HUDEP-2 (cell line): Measurements from ENCODE around the gene ATG5.
"Not testable (repeated sequence)": the region's sequence is repeated elsewhere in the genome, so short reads cannot be mapped to it uniquely, and the experiment has no call there.

Experiments used
- DNase-seq, 76 experiments: peaks; one replicate each; lab custom pipeline; 2025; ENCODE audit not compliant: unreplicated experiment in 76 of 76; lab: John Stamatoyannopoulos, UW

Gene ATG5

DNA sequence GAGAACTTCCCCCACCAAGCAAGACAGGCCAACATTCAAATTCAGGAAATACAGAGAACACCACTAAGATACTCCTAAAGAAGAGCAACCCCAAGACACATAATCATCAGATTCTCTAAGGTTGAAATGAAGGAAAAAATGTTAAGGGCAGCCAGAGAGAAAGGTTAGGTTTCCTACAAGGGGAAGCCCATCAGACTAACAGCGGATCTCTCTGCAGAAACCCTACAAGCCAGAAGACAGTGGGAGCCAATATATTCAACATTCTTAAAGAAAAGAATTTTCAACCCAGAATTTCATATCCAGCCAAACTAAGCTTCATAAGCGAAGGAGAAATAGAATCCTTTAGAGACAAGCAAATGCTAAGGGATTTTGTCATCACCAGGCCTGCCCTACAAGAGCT, 61.1 kb downstream of the ATG5 start:
- DNase-seq, result not testable (repeated sequence)

DNA sequence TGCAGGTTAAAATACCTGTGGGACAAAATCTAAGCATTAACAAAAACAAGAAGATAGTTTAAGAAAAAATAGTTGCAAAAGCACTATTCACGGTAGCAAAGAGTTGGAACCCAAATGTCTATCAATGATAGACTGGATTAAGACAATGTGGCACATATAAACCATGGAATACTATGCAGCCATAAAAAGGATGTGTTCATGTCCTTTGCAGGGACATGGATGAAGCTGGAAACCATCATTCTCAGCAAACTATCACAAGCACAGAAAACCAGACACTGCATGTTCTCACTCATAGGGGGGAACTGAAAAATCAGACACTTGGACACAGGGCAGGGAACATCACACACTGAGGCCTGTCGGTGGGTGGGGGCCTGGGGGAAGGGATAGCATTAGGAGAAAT, 65.8 kb downstream of the ATG5 start:
- not testable (repeated sequence) for DNase-seq

DNA sequence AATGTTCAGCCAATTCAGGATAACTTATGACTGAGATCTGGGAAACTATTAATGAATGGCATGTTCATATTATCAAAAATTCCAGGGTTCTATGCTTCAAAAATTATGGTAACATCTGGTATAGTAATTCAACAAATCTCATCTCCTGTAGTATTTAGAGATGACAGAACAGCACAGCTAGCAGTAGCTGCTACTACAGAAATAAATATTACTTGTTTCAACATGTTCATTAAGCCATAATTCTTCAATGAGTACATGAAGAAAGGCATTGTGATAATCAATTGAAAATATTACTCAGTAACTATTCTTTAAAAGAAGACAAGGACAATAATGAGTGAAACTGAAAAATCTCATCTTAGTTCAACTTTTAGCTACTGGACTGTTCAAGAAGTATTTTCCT, 66.8 kb downstream of the ATG5 start:
- DNase-seq, result no peak

DNA sequence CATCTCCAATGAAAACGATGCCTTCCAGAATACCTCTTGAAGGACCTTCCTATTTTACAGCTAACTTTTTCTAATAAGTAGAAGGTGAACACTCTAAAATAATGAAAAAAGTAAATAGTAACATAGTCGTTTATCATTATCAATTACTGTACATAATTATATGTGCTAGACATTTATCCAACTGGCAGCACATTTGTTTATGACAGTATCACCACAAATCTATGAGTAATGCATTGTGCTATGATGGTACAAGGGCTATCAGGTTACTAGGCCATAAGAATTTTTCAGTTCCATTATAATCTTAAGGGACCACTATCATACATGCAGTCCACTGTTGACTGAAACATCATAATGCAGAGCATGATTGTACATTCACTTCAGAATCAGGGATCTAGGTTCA, 68.4 kb downstream of the ATG5 start:
- DNase-seq, result no peak

DNA sequence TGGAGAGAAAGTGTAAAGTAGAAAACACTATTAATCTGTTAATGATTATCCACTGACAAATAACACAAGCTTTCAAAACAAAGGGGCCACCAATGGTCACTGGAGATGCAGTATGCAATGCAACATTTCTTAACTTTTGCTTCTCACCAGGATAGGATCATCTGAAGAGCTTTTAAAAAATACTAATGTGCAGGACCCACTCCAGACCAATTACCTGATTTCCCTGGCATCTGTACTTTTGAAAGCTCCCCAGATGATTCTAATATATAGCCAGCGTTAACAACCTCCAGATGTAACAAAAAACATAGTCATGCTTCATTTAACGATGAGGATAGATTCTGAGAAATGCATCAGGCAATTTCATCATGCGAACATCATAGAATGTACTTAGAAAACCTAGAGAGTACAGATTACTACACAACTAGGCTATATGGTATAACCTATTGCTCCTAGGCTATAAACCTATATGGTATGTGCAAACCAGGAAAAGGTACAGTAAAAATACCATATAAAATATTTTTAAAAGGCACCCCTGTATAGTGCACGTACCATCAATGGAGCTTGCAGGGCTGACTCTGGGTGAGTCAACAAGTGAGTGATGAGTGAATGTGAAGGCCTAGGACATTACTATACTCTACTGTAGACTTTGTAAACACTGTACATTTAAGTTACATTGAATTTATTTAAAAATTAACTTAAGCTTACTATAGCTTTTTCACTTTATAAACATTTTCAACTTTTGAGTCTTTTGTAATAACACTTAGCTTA, 69.2 kb downstream of the ATG5 start:
- DNase-seq, result no peak

DNA sequence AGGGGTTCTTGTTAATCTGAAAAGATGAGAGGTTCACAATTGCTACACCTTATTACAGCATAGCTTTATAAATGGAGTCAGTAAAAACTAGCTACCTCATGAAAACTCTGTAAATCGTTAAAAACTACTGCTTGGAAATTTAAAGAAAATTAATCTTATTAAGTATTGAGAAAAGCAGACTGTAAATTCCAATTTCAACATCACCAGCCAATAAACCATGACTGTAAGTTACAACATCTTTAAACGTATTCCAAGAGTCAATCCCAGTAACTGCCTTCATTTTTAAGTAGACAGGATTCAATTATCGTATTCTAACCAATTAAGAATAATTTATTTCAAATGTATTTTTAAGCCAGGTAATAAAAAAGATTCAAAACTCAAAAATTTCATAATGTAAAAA, 70.3 kb downstream of the ATG5 start:
- DNase-seq, result no peak

DNA sequence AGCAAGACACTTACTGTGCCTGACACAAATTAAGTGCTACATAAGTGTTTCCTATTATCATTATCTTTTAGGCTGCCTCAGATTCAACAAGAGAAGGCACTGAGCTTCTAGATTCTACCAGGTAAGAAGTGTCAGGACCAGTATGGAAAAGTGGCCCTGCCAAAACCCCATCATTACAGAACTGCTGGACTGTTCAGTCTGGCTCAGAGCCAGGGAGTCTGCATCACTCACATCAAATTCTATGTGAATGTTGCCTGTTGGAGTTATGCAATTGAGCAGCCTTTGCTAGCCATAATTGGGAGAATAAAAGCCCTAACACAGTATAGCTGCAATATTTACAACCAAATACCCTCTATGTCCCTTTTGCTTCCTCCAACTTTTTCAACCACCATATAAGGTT, 70.9 kb downstream of the ATG5 start:
- no peak for DNase-seq

DNA sequence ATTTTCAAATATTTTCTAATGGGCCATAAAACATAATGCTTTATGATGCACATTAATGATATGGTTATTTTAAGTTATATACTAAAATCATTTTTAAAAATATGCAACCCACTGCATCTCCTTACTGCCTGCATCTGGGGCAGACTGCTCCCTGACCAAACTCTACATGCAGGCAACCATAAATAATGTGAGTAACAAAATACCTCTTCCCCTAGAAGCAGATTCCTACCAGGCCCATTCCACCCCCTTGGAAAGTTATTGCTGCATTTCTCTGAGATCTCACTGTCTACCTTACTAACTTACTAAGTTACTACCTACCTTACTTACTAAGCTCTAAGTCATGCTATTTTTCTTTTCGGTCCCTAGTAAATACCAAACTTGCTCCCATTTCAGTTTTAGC, 71.8 kb downstream of the ATG5 start:
- DNase-seq, result no peak

DNA sequence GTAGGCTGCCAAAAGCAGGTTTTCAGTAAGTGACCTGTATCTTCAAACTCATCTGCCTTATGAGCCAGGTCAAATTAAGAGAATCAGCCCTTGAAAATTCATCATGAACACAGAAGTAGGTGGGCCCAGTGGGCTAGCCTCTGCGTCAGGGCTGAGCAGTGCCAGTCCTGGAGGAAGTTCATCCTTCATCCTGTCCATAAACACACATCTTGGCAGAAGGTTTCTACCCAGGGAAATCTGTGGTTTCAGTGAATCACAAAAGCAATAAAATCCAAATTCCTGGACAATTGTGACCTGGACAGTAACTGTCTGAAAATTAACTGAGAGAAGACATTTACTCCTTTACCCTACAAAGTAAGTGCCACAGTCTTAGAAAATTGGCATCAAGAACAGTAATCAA, 72.4 kb downstream of the ATG5 start:
- DNase-seq, result no peak

DNA sequence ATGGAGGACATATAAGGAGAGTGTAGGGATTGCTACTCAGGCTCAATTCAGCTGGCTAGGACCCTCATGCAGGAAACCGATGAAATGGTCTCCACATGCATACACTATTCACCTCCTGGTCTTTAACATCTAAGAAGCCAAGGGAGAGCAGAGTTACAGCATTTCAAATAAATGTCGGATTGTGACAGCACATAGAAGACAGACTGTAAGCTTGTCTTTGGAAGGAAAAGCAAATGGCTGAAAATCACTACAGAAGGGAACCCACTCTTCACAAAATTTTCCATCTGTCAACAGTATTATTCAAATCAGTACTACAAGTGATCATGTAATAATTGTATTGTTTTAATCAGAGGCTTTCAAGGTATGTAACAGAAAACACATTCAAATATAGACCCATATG, 72.9 kb downstream of the ATG5 start:
- no peak for DNase-seq

DNA sequence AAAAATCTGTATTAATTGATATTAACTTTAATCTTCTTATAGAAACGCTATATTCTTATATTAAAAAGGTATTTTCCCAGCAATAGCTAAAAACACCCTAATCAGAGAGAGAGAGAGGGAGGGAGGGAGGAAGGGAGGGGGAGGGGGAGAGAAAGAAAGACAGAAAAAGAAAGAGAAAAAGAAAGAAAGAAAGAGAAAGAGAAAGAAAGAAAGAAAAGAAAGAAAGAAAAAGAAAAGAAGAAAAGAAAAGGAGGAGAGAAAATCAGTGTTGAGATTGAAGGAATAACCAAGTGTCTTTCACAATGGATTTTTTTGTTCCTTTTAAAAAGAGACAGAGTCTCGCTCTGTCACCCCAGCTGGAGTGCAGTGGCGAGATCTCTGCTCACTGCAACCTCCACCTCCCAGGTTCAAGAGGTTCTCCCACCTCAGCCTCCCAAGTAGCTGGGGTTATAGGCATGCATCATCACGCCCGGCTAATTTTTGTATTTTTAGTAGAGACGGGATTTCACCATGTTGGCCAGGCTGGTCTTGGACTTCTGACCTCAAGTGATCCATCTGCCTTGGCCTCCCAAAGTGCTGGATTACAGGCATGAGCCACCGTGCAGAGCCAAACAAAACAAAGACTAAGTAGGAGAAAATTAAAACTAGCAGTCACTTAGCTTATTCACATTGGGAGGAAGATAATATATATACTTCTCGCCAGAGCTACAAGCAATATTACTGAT, 73.9 kb downstream of the ATG5 start:
- DNase-seq, result not testable (repeated sequence)

DNA sequence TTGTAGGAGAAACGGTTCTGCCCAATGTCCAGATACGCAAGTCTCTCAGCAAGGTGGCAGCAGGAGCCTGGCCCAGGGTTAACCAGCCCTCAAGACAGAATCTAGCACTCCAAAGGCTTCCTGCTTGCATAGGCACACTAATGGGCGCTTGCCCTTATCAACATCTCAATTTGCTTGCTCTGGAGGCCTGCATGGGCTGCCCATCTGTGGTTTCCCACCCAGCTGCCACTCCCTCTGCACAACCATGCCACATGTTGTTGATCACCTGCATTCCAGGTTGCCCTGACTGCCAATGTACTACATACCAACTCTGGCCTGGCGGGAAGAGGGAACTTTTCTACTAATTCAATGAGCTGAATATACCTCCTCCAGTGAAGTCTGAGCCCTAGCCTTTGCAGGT, 74.6 kb downstream of the ATG5 start:
- DNase-seq, result peak in 17 of 76 experiments; percentile 4 to 38 (median 12)

DNA sequence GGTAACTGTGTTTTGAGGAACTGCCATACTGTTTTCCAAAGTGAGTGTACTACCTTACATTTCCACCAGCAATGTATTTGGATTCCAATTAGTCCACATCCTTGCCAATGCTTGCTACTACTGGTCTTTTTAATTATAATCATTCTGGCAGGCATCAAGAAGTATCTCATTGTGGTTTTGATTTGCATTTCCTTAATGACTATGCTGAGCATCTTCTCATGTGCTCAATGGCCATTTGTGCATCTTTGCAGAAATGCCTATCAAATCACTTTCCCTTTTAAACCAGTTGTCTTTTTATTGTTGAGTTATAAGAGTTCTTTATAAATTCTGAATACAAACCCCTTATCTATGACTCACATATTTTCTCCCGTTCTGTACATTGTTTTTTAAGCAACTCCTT, 75.9 kb downstream of the ATG5 start:
- DNase-seq, result no peak

DNA sequence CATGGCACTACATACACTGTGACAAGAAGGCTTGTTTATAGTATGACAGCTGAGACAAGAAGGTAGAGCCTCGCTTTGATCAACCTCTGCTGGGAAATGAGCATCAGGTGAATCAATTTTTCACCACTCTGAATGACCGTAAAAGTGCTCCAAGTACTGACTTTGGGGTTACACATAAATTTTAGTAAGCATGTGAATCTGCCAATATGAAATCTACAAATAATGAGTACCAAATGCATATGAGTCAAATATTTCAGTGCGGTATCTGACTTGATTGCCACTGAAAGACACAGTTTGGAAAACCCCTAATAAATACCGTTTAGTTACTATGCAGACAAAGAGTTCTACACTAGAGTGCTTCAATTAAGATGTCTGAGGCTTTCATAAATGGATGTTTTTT, 77.8 kb downstream of the ATG5 start:
- no peak for DNase-seq

DNA sequence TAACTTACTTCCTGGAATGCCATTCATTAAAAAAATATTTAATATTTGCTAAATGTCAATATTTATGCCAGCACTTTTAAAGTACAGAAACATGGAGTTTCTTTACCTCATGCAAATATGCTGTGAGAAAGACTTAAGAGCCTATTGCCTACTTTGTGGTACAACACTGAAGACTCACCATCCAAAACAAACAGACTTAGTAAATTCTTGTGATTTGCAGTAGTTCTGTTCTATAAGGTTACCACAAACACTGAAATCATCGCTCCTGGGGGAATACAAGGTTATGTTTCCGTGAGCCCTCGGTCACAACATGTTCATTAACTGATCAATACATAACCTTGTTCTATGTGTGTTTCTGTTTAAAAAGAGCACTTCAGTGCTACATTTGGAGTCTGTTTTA, 78.3 kb downstream of the ATG5 start:
- DNase-seq, result no peak

DNA sequence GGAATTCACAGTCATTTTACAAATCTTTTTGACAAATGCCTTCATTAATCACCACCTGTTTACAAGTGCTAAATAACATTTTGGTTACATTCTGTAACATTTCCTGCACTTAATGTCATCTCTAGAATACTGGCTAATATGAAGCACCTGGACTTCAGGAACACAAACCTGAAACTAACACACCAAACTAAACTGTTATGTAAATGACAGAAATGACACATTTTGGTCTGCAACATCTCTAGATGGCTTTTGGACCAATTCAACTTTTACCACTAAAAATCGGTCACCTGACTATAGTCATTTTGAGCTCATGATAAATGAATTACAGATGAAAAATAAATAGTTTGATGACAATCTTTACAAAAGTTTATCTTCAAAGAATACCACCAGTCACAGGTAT, 80.6 kb downstream of the ATG5 start:
- DNase-seq, result no peak

DNA sequence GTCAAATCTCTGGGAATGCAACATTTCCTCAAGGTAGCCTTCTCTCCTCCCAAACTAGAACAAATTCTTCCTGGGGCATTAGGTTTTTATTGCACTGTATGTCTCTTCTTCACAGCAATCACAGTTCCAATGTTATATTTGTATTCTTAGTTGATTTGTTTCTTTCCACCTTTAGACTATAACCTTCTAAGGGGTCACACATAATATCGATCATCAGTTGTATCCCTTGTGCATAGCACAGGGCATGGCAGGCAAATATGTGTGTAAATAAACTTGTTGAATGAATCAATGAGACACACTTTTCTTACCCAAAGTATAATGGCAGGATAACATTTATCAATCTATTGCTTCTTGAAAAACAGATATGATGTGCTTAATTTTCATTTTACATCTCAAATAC, 81.0 kb downstream of the ATG5 start:
- DNase-seq, result no peak

DNA sequence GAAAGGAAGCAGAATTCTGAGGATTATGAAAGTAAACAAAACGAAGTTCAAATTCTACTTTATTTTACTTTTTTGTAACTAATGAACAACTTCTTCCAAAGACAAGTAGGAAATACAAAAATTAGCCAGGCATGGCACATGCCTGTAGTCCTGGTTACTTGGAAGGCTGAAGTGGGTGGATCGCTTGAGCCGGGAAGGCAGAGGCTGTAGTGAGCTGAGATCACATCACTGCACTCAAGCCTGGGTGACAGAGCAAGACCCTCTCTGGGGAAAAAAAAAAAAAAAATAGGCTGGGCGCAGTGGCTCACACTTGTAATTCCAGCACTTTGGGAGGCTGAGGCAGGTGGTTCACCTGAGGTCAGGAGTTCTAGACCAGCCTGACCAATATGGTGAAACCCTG, 82.3 kb downstream of the ATG5 start:
- DNase-seq, result no peak

DNA sequence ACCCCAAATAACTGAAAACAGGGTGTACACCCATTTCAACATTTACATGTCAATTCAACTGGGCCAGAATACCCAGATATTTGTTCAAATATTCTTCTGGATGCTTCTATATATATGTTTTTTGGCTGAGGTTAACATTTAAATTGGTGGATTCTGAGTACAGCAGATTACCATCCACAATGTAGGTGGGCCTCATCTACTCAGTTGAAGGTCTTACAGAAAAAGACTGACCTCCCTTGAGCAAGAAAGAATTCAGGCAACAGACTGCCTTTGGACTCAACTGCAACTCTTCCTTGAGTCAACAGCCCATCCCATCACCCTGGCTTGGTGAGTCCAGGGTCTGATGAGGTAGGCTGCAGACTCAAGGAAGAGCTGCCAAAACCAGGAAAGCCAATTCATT, 84.1 kb downstream of the ATG5 start:
- DNase-seq, result no peak

DNA sequence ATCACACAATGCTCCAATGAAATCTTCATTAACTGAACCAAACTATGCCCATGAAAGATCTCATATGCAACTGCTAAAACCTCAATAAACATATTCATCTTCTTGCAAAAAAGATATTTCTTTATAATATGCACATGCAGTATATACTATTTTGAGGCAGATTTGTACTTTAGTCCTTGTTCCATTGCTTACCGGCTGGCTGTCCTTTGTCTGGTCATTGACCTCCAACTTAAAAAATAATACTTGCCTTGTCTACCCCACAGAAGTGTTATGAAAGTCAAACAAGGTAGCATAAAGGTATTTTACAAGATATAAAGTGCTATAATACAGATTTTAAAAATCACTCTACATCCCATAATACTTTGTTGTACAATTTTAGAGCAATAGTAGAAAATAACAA, 88.3 kb downstream of the ATG5 start:
- no peak for DNase-seq

DNA sequence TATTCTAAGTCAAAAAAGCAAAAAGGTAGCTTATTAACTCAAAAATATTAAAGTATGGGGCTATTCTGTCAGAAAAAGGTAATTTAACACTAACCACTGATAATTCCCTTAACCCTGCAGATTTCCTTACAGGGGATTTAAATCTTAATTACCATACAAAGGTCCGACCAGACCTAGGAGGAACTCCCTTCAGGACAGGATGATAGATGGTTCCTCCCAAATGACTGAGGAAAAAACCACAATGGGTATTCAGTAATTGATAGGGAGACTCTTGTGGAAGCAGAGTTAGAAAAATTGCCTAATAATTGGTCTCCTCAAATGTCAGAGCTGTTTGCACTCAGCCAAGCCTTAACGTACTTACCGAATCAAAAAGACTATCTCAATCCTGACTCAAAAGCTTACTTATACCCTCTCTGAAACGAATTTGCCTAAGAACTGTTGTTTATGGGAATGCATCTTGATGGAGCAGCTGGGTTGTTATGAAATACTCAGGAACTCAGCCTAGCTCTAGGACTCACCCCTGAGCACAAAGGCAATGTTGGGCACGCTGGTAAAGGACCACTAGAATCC, 95.6 kb downstream of the ATG5 start:
- DNase-seq, result not testable (repeated sequence)
